Osteoblast (primary cell): ENCODE results near the gene ZFHX2. TPM values are rescaled to one million over a fixed set of nuclear protein-coding genes. Genes with fewer than 3 reads are reported as not detected.

Source experiments
- DNase-seq: peaks from one replicate; pipeline ENCODE4 v3.0.0; 2011; ENCODE audit warnings: low spot score, mixed read lengths; ENCODE audit not compliant: insufficient read length; ENCODE audit errors: missing footprints
- H2AFZ ChIP-seq: 2 replicates; pipeline ENCODE4 v1.6.0; 2011; ENCODE audit warnings: mild to moderate bottlenecking, low read length
- H3K27ac ChIP-seq: 2 replicates; pipeline ENCODE4 v1.5.1; 2011; ENCODE audit warnings: mild to moderate bottlenecking, low read depth, low read length, moderate library complexity
- H3K27me3 ChIP-seq: 2 replicates; pipeline ENCODE4 v1.6.0; 2012; ENCODE audit warnings: mild to moderate bottlenecking, control low read depth, inconsistent platforms, low read length, moderate library complexity; ENCODE audit not compliant: insufficient read depth
- H3K36me3 ChIP-seq: 2 replicates; pipeline ENCODE4 v1.5.1; 2011; ENCODE audit warnings: mild to moderate bottlenecking, low read length, control low read depth, moderate library complexity; ENCODE audit not compliant: insufficient read depth
- H3K4me1 ChIP-seq: 2 replicates; pipeline ENCODE4 v1.5.1; 2011; ENCODE audit warnings: mild to moderate bottlenecking, low read length, control low read depth, moderate library complexity; ENCODE audit not compliant: insufficient read depth
- H3K4me2 ChIP-seq: 2 replicates; pipeline ENCODE4 v1.6.0; 2011; ENCODE audit warnings: mild to moderate bottlenecking, low read length; ENCODE audit not compliant: insufficient read depth
- H3K4me3 ChIP-seq: fragments of 200-600 bp; sonication (generic); 3 replicates; pipeline ENCODE4 v1.5.1; 2012; ENCODE audit warnings: mild to moderate bottlenecking, low read length, inconsistent platforms; ENCODE audit not compliant: insufficient read depth
- H3K79me2 ChIP-seq: 2 replicates; pipeline ENCODE4 v1.6.0; 2012; ENCODE audit warnings: mild to moderate bottlenecking, low read length, control low read depth, inconsistent platforms; ENCODE audit not compliant: insufficient read depth
- H3K9me3 ChIP-seq: 2 replicates; pipeline ENCODE4 v1.5.1; 2011; ENCODE audit warnings: low read depth, low read length, control low read depth
- H4K20me1 ChIP-seq: 2 replicates; pipeline ENCODE4 v1.6.0; 2012; ENCODE audit warnings: mild to moderate bottlenecking, low read length, control low read depth; ENCODE audit not compliant: insufficient read depth
- total RNA-seq: library from RNA; depleted of rRNA; stranded (reverse); fragments of >200 nt; gene quantifications from 2 replicates; pipeline ENCODE4 v1.2.3, GENCODE V29; 2012
- TF ChIP-seq, protein P1 (sequence below): IDR thresholded peaks from 2 replicates; pipeline ENCODE4 v1.5.1; 2011; ENCODE audit warnings: mild to moderate bottlenecking, low read depth, low read length, moderate library complexity; ENCODE audit errors: extremely low read depth

The ZFHX2 gene
- total RNA-seq, 1 donor: 0.72 TPM

- no peaks in the 10 kb centered on the region for H3K79me2 ChIP-seq
- H2AFZ ChIP-seq: peak overlapping the region; percentile 37
- no peaks in the 10 kb centered on the region for H4K20me1 ChIP-seq
- TF ChIP-seq, protein P1, sequence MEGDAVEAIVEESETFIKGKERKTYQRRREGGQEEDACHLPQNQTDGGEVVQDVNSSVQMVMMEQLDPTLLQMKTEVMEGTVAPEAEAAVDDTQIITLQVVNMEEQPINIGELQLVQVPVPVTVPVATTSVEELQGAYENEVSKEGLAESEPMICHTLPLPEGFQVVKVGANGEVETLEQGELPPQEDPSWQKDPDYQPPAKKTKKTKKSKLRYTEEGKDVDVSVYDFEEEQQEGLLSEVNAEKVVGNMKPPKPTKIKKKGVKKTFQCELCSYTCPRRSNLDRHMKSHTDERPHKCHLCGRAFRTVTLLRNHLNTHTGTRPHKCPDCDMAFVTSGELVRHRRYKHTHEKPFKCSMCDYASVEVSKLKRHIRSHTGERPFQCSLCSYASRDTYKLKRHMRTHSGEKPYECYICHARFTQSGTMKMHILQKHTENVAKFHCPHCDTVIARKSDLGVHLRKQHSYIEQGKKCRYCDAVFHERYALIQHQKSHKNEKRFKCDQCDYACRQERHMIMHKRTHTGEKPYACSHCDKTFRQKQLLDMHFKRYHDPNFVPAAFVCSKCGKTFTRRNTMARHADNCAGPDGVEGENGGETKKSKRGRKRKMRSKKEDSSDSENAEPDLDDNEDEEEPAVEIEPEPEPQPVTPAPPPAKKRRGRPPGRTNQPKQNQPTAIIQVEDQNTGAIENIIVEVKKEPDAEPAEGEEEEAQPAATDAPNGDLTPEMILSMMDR: no peak
- H3K4me2 ChIP-seq: peak overlapping the region; percentile 90
- no peaks in the 10 kb centered on the region for H3K9me3 ChIP-seq
- peaks cover 35% of the 10 kb centered on the region for H3K4me1 ChIP-seq
- DNase-seq: peak; percentile 50
- H3K27ac ChIP-seq: peak overlapping the region; percentile 7
- H3K4me3 ChIP-seq: peak overlapping the region; percentile 83
- no peaks in the 10 kb centered on the region for H3K36me3 ChIP-seq
- H3K27me3 ChIP-seq: no peaks in the 10 kb centered on the region
These were observed 1.3 kb downstream of the ZFHX2 start for GRCh38 chr14:23550131-23550811.

DNA sequence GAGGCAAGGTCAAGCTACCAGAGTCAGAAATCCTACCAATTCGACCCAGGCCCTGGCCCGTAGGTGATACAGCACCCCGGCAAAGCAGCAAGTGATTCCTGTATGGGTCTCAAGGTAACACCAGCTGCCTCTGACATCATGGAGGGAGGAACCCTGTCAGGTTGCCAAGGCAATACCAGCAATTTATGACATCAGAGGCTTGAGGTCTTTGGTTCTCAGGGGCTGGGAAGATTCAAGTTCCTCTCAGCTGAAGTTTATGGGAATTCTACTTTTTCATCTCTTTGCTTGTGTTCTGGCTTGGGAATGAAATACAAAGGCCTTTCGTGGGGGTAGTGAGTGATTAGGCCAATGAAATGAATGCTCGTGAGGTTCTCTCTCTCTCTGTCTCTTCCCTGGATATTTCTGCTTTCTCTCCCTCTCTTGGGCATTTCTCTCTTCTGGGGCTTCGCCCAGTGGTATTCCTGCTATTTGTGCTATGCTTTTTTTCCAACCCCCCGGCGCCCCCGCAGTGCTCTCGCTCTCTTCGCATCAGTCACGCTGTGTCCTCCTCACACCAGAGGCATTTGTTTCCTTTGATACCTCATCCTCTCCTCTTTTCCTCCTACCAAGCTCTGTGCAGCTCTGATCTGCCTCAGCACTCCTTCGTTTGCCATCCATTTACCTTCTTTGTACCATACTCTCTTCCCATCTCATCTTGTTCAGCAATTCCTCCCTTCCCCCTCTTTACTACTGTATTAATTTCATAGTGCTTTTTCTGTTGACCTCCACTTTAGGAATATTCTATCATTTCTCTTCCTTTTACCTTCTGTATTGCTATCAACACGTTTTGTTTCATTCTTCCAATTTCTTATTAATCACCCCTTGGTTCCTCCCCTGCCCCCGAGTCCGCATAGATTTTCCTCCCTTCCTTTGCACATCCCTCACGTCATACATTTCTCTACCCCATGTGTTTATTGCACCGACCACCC is 2.9 kb downstream of the ZFHX2 start:
- Histone ChIP-seq H2AFZ (peak overlapping the region; percentile 11), H3K36me3 (no peaks in the 10 kb centered on the region), H3K27me3 (no peaks in the 10 kb centered on the region), H3K9me3 (no peaks in the 10 kb centered on the region), H3K27ac (peak overlapping the region; percentile 92), H3K4me1 (peaks cover 41% of the 10 kb centered on the region), H3K79me2 (no peaks in the 10 kb centered on the region), H3K4me2 (peak overlapping the region; percentile 90), H4K20me1 (no peaks in the 10 kb centered on the region), H3K4me3 (peak overlapping the region; percentile 26)
- DNase-seq: peak; percentile 74
- TF ChIP-seq, protein P1: no peak

DNA sequence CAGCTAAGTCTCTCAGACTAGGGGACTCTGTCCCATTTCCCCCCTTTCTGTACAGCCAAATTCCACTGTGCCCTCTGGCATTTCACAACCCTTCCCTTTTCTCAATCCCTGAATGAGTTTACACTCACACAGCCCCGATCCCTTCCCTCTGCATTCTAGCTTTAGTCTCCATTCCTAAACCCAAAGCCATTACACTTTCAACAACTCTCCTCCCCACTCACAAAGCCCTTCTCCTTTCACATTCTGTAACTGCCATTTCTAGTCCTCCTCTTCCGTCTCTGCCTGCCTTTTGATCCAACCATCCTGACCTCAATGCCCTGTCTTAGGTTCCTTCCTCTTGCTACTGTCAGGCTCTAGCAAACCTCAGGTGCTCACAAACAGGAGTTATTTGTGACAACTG is 3.6 kb downstream of the ZFHX2 start:
- H3K4me3 ChIP-seq: peak overlapping the region; percentile 16
- H4K20me1 ChIP-seq: no peaks in the 10 kb centered on the region
- peak overlapping the region; percentile 11 for H2AFZ ChIP-seq
- H3K27me3 ChIP-seq: no peaks in the 10 kb centered on the region
- H3K4me2 ChIP-seq: peak overlapping the region; percentile 90
- H3K36me3 ChIP-seq: peaks cover 5% of the 10 kb centered on the region
- H3K27ac ChIP-seq: peak overlapping the region; percentile 92
- TF ChIP-seq, protein P1: no peak
- no peaks in the 10 kb centered on the region for H3K79me2 ChIP-seq
- DNase-seq: no peak
- H3K9me3 ChIP-seq: no peaks in the 10 kb centered on the region
- peaks cover 41% of the 10 kb centered on the region for H3K4me1 ChIP-seq
